Liver (tissue), 9 donors: ENCODE results near the gene ME1. TPM values are rescaled to one million over a fixed set of nuclear protein-coding genes. Genes with fewer than 3 reads are reported as not detected.

Experiments used
- DNase-seq: peaks from one replicate; pipeline ENCODE4 v3.0.0-alpha.2; 2017; ENCODE audit warnings: low spot score
- H3K27ac ChIP-seq, 2 donors: one replicate each; pipeline ENCODE4 v1.7.0; 2013; ENCODE audit warnings: inconsistent platforms in 2 of 2, low read length in 2 of 2, control low read depth in 1 of 2, low read depth in 1 of 2, mild to moderate bottlenecking in 1 of 2
- H3K27me3 ChIP-seq, 4 donors: one replicate each; pipeline versions ENCODE4 v1.6.1 to v1.7.0; 2013; ENCODE audit warnings: low read length in 3 of 4, inconsistent platforms in 1 of 4, mild to moderate bottlenecking in 1 of 4, moderate library complexity in 1 of 4; ENCODE audit not compliant: control insufficient read depth in 4 of 4, insufficient read depth in 4 of 4
- H3K36me3 ChIP-seq, 4 donors: one replicate each; pipeline versions ENCODE4 v1.6.1 to v1.7.0; 2013; ENCODE audit warnings: low read length in 3 of 4, mild to moderate bottlenecking in 3 of 4, low read depth in 1 of 4, moderate library complexity in 1 of 4; ENCODE audit not compliant: control insufficient read depth in 4 of 4, insufficient read depth in 3 of 4
- H3K4me1 ChIP-seq, 4 donors: one replicate each; pipeline versions ENCODE4 v1.6.1 to v1.7.0; 2013; ENCODE audit warnings: low read length in 3 of 4, mild to moderate bottlenecking in 3 of 4, moderate library complexity in 1 of 4; ENCODE audit not compliant: control insufficient read depth in 4 of 4, insufficient read depth in 4 of 4
- H3K4me3 ChIP-seq, 3 donors: one replicate each; pipeline versions ENCODE4 v1.6.1 to v1.7.0; 2013; ENCODE audit warnings: low read length in 3 of 3, control low read depth in 1 of 3, low read depth in 1 of 3, mild to moderate bottlenecking in 1 of 3
- H3K9ac ChIP-seq, 2 donors: one replicate each; pipeline ENCODE4 v1.7.0; 2013; ENCODE audit warnings: low read length in 2 of 2, mild to moderate bottlenecking in 2 of 2, moderate library complexity in 2 of 2, control low read depth in 1 of 2, low read depth in 1 of 2
- H3K9me3 ChIP-seq, 4 donors: one replicate each; pipeline versions ENCODE4 v1.6.1 to v1.7.0; 2013; ENCODE audit warnings: low read length in 3 of 4; ENCODE audit not compliant: control insufficient read depth in 4 of 4
- ATF3 ChIP-seq: IDR thresholded peaks from 2 replicates; pipeline ENCODE4 v1.6.1; 2016; ENCODE audit warnings: antibody characterized with exemption
- CTCF ChIP-seq: fragments of 150-350 bp; IDR thresholded peaks from 2 replicates; pipeline ENCODE4 v1.5.1; 2017; ENCODE audit warnings: improper control_type of control experiment, low read depth, low read length; ENCODE audit not compliant: missing input control
- EGR1 ChIP-seq, 2 donors: IDR thresholded peaks; 2 replicates each; pipeline ENCODE4 v1.6.1; 2016 to 2018; ENCODE audit warnings: antibody characterized with exemption in 2 of 2, low read depth in 2 of 2
- FOXA1 ChIP-seq: IDR thresholded peaks from 2 replicates; pipeline ENCODE4 v1.6.1; 2016; ENCODE audit warnings: antibody characterized with exemption
- FOXA2 ChIP-seq: IDR thresholded peaks from 2 replicates; pipeline ENCODE4 v1.6.1; 2016; ENCODE audit warnings: antibody characterized with exemption
- GABPA ChIP-seq, 2 donors: IDR thresholded peaks in 1 of 2; conservative IDR thresholded peaks in 1 of 2; 2 replicates each; pipeline ENCODE4 v1.6.1; 2016; ENCODE audit warnings: antibody characterized with exemption in 2 of 2, mild to moderate bottlenecking in 1 of 2, moderate library complexity in 1 of 2
- HNF4A ChIP-seq, 2 donors: conservative IDR thresholded peaks; 2 replicates each; pipeline ENCODE4 v1.6.1; 2016; ENCODE audit warnings: antibody characterized with exemption in 2 of 2, mild to moderate bottlenecking in 2 of 2
- HNF4G ChIP-seq: IDR thresholded peaks from 2 replicates; pipeline ENCODE4 v1.6.1; 2016; ENCODE audit warnings: antibody characterized with exemption
- JUND ChIP-seq, 2 donors: IDR thresholded peaks; 2 replicates each; pipeline ENCODE4 v1.6.1; 2016; ENCODE audit warnings: antibody characterized with exemption in 2 of 2
- MAX ChIP-seq: IDR thresholded peaks from 2 replicates; pipeline ENCODE4 v1.6.1; 2016; ENCODE audit warnings: antibody characterized with exemption
- NR2F2 ChIP-seq: IDR thresholded peaks from 2 replicates; pipeline ENCODE4 v1.6.1; 2016; ENCODE audit warnings: antibody characterized with exemption
- RAD21 ChIP-seq, 2 donors: IDR thresholded peaks; 2 replicates each; pipeline ENCODE4 v1.6.1; 2016; ENCODE audit warnings: antibody characterized with exemption in 2 of 2, mild to moderate bottlenecking in 2 of 2
- REST ChIP-seq: IDR thresholded peaks from 2 replicates; pipeline ENCODE4 v1.6.1; 2016; ENCODE audit warnings: antibody characterized with exemption, mild to moderate bottlenecking
- RXRA ChIP-seq, 2 donors: IDR thresholded peaks; 2 replicates each; pipeline ENCODE4 v1.6.1; 2017 to 2018; ENCODE audit warnings: antibody characterized with exemption in 2 of 2, mild to moderate bottlenecking in 1 of 2
- SP1 ChIP-seq: IDR thresholded peaks from 2 replicates; pipeline ENCODE4 v1.6.1; 2018; ENCODE audit warnings: antibody characterized with exemption, mild to moderate bottlenecking
- TAF1 ChIP-seq: conservative IDR thresholded peaks from 2 replicates; pipeline ENCODE4 v1.6.1; 2016; ENCODE audit warnings: antibody characterized with exemption, mild to moderate bottlenecking
- YY1 ChIP-seq: IDR thresholded peaks from 2 replicates; pipeline ENCODE4 v1.6.1; 2016; ENCODE audit warnings: antibody characterized with exemption, mild to moderate bottlenecking
- ZBTB33 ChIP-seq: IDR thresholded peaks from 2 replicates; pipeline ENCODE4 v1.6.1; 2016; ENCODE audit warnings: antibody characterized with exemption
- WGBS: extraction: QIAGEN DNeasy Blood & Tissue Kit; methylation state at CpG from one replicate; pipeline ENCODE4 v1.1.7; 2013; 5-methylcytosine and 5-hydroxymethylcytosine counted together
- polyA plus RNA-seq, 2 donors: library from polyadenylated mRNA; stranded (reverse) in 1 of 2; unstranded in 1 of 2; fragments of 200-250 nt in 1 of 2; fragments of >200 nt in 1 of 2; fragmentation: Nextera tagmentation in 1 of 2; extraction: Ambion mirVana in 1 of 2; gene quantifications; one replicate each; pipeline versions ENCODE4 v1.2.1 to v1.2.3, GENCODE V29; 2013 to 2015
- total RNA-seq, 2 donors: library from RNA; depleted of rRNA; stranded (reverse); fragments of >200 nt; gene quantifications; one replicate each; pipeline ENCODE4 v1.2.3, GENCODE V29; 2014
- donor health status: healthy.
- donor health status: healthy.
- donor health status: healthy.
- donor health status: healthy.
- donor health status: healthy.

ME1 gene
- total and polyA plus RNA-seq, 4 donors, result 4.3 to 7.8 (median 5.5) TPM

GRCh38 chr6:83369692-83370091 is 61.2 kb downstream of the ME1 start:
- no peak for TF ChIP-seq NR2F2
- no peak for TF ChIP-seq FOXA2
- TF ChIP-seq TAF1, result no peak
- no peak for TF ChIP-seq CTCF
- no peak for TF ChIP-seq ATF3
- H3K27ac ChIP-seq, result no peak overlapping the region
- H3K4me3 ChIP-seq, result no peak overlapping the region
- H3K27me3 ChIP-seq, result no peaks in the 10 kb centered on the region
- H3K9ac ChIP-seq, result no peak overlapping the region
- no peak for DNase-seq
- peaks cover 0 to 2% (median 0%) of the 10 kb centered on the region in 4 donors for H3K4me1 ChIP-seq
- no peaks in the 10 kb centered on the region for H3K36me3 ChIP-seq
- H3K9me3 ChIP-seq, result no peaks in the 10 kb centered on the region
- 84% methylated on average over 3 of the region's 3 CpGs for WGBS

- no peaks in the 10 kb centered on the region for H3K27me3 ChIP-seq
- no peak overlapping the region for H3K4me3 ChIP-seq
- H3K9me3 ChIP-seq, result no peaks in the 10 kb centered on the region
- no peak overlapping the region for H3K27ac ChIP-seq
- no peak for DNase-seq
- peaks cover 0 to 2% (median 0%) of the 10 kb centered on the region in 4 donors for H3K4me1 ChIP-seq
- no peak for TF ChIP-seq SP1
- TF ChIP-seq NR2F2, result no peak
- no peak for TF ChIP-seq HNF4A (conservative IDR thresholded peaks at IDR 0.05)
- TF ChIP-seq ZBTB33, result no peak
- TF ChIP-seq EGR1 (IDR thresholded peaks at IDR 0.05; ENCODE audit: low read depth in 2 of 2), result no peak
- no peak for TF ChIP-seq GABPA (IDR thresholded peaks at IDR 0.05 in 1 of 2, conservative IDR thresholded peaks at IDR 0.05 in 1 of 2)
- no peak for TF ChIP-seq CTCF
- TF ChIP-seq REST, result no peak
- TF ChIP-seq JUND (IDR thresholded peaks at IDR 0.05), result no peak
- TF ChIP-seq FOXA1, result no peak
- no peak for TF ChIP-seq HNF4G
- no peak for TF ChIP-seq RAD21 (IDR thresholded peaks at IDR 0.05)
- TF ChIP-seq MAX, result no peak
- no peak for TF ChIP-seq RXRA (IDR thresholded peaks at IDR 0.05)
- TF ChIP-seq YY1, result no peak
- TF ChIP-seq TAF1, result no peak
- no peaks in the 10 kb centered on the region for H3K36me3 ChIP-seq
- H3K9ac ChIP-seq, result no peak overlapping the region
Measured at GRCh38 chr6:83368577-83368976, 62.3 kb downstream of the ME1 start.
